HG03060 (cell line): Measurements from ENCODE around the gene RNU7-1.
"Not testable (repeated sequence)": the region's sequence is repeated elsewhere in the genome, so short reads cannot be mapped to it uniquely, and the experiment has no call there.

ENCODE experiments used
- ATAC-seq: cut with Tn5 transposase; IDR thresholded peaks from one replicate; pipeline ENCODE4 v1.9.1; 2021; ENCODE audit warnings: low read depth, moderate number of reproducible peaks; ENCODE audit not compliant: unreplicated experiment

RNU7-1 gene

DNA sequence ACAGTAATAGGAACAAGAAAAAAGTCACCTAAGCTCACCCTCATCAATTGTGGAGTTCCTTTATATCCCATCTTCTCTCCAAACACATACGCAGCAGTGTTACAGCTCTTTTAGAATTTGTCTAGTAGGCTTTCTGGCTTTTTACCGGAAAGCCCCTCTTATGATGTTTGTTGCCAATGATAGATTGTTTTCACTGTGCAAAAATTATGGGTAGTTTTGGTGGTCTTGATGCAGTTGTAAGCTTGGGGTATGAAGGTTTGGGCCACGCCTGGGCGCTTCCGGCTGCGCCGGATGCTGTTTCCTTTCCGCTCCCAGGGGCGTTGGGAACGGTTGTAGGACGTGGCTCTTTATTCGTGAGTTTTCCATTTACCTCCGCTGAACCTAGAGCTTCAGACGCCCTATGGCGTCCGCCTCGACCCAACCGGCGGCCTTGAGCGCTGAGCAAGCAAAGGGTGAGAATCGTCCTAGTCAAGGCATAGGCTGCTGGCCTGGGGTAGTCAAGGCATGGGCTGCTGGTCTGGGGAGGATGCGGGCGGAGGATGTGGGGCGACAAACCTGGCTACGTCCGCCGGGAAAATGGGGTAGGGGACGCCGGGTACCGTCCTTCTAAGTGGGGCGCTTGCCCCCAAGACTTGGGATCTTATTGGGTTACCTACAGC is at the start of gene RNU7-1, which contains the start of gene C12orf57:
Gene RNU7-1 (plus strand): TSS at position 95 of the 659 bp plus-strand sequence.
Gene C12orf57 (plus strand): TSS at position 301 of the 659 bp plus-strand sequence. CDS start 100 bp downstream, at position 401.
- no peak for ATAC-seq

DNA sequence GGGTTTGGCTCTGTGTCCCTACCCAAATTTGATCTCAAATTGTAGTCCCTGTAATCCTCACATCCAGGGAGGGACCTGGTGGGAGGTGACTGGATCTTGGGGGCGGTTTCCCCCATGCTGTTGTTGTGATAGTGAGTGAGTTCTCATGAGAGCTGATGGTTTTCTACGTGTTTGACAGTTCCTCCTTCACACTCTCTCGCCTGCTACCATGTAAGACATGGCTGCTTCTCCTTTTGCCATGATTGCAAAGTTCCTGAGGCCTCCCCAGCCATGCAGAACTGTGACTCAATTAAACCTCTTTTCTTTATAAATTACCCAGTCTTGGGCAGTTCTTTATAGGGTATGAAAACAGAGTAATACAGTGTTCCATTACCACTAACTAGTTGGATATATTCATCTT is 49.3 kb upstream of the RNU7-1 start:
- no peak for ATAC-seq

DNA sequence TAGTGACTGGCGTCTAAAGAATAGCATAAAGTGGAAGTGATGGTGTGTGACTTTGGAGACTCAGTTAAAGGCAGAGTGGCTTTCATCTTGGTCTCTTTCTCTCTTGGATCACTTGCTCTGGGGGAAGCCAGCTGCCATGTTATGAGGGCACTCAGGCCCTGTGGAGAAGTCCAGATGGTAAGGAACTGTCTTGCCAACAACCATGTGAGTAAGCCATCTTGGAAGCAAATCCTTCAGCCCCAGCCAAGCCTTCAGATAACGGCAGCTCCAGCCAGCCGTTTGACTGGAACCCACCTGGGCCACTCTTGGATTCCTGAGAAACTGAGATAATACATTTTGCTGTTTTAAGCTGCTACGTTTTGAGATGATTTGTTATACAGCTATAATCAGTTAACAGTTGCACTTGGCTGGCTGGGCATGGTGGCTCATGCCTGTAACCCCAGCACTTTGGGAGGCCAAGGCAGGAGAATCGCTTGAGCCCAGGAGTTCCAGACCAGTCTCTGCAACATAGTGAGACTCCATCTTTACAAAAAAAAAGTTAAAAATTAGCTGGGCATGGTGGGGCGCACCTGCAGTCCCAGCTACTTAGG is 46.7 kb upstream of the RNU7-1 start:
- ATAC-seq: no peak

DNA sequence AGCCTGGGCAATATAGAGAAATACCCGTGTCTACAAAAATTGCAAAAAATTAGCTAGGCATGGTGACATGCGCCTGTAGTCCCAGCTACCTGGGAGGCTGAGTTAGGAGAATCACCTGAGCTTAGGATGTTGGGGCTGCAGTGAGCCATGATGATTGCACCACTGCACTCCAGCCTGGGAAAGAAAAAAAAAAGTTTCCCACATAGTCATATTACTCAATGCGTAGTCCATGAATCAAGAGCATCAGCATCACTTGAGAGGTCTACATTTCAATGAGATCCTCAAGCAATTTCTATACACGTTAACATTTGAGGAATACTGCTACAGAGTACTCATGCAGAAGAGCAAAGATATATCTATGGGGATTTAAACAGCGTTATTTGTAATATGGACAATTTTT is 44.2 kb upstream of the RNU7-1 start:
- ATAC-seq: no peak

DNA sequence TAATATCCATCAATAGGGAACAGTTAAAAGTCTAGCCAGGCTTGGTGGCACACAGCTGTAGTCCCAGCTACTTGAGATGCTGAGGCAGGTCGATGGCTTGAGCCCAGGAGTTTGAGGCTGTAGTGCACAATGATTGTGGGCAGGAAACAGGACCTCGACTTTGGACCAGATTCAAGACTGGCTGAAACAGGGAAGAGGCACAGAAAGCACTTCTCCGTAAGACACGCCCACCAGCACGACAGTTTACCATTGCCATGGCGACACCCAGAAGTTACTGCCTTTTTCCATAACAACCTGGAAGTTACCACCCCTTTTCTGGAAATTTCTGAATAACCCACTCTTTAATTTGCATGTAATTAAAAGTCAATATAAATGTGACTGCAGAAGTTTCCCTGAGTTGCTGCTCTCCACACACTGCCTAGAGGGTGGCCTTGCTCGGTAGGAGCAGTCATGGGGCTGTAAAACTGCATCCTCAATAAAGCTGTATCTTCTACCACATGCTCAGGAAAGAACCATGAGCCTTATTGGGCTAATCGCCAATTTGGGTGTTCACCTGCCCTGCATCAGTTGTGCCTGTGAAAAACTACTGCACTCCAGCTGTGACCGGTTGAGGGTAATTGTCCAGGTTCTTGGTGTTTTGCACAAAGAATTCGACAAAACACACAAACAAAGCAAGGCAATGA is 43.6 kb upstream of the RNU7-1 start:
- no peak for ATAC-seq

DNA sequence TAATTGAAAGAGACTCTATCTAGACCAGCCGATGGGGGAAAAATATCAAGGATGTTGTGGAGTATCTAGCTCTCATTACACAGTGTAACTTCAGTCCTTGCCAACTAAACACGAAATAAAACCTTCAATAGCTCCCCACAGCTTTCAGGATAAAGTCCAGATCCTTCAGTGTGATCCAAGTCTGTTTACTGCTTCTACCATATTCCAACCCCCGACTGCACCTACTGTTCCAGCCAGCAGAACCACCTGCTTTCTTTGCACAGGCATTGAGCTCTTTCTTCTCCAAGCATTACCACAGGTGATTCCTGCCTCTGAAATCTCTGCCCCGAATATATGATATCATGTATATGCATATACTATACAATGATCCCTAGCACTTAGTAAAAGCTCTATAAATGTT is 41.2 kb upstream of the RNU7-1 start:
- ATAC-seq: no peak

DNA sequence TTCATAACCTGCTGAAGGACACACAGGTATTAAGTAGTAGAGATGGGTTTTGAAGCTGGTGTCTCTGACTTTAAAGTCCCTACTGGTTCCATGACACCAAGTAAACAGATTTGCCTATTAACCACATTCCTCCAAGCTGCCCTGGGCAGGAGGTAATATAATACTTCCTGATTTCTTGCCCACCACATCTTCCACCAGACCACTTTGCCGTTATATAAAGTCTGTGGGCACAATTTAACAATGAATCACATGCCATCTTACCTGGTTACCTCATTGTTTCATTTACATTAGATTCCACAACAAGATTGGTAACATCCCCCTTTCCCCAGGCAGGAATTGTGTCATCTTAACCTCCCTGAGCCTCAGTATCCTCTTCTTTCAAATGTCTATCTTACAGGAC is 39.9 kb upstream of the RNU7-1 start:
- ATAC-seq: no peak

DNA sequence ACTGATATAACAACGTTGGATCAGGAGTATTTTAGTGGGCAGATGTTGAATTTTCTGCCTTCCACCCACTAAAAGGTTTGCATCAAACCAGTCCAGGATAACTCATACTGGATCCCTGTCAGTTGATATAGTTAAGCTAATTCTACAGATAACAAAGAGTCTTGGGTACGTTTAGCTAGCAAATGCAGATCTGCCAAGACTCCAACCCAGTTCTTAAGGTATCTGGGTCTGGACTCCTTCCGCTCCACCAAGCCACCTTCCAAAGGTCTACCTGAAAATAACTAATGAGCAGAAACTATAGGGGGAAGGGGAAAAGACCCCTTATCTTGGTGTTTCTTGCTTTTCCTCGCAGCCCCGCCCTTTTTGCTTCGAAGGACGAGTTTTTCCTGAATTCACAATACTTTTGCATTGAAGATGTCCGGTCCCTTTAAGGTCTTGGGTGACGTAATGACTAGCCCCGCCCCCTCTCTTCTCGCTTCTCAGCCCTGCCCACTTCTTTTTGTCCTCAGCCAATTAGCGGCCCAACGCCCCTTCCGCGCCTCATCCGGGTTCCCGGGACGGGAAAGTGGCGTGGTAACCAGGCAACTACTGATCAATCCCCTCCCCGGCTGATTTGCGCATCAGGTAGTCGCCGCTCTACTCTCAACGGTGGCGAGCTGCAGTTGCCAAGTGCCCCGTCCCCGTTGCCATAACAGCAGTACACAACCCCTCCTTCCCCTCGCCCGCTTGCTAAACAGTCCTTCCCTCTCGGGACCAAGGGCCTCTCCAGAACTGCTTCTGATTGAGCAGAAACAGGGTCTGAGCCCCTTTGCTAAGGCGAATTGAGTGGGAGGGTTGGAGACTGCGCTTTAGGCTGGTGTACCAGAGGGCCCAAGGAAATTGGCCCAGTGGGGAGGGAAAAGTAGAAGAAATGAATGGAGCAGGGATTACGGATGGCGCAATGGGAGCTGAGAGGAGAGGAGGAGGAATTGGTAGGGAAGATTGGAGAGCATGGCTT is 39.0 kb upstream of the RNU7-1 start, which contains the start of gene LRRC23:
Gene LRRC23 (plus strand): TSS at position 543 of the 997 bp plus-strand sequence. CDS start 812 bp downstream, outside the sequence.
- ATAC-seq: peak; percentile 79

DNA sequence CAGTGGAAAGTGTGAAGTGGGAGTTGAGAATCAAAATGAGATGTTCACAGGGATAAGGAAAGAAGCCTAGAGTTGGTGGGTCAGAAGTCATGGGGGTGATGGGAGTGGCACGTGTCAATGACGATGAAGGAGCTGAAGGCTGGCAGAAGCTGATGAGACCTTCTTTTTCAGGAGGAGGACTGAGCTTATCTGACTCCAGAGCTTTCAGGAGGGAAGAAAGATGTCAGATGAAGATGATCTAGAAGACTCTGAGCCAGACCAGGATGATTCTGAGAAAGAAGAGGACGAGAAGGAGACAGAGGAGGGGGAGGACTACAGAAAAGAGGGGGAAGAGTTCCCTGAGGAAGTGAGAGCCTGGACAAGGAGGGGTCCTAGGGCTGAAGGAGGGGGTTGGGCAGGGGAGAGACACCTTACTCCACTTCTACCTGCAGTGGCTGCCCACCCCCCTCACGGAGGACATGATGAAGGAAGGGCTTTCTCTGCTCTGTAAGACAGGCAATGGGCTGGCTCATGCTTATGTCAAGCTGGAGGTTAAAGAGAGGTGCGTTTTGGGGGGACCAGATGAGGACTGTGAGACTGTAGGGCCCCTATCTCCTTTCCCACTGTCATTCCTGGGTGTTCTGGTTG is 38.1 kb upstream of the RNU7-1 start:
- no peak for ATAC-seq

DNA sequence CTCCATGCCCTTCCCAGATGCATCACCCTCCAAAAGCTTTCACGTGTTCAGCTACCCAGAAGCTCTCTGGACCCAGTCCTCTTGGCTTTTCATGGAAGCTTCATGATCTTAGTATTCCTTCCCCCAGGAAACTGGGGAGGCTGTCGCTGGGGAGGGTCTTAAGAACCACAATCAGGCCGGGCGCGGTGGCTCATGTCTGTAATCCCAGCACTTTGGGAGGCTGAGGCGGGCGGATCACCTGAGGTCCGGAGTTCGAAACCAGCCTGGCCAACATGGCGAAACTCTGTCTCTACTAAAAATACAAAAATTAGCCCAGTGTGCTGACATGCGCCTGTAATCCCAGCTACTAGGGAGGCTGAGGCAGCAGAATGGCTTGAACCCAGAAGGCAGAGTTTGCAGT is 35.5 kb upstream of the RNU7-1 start:
- not testable (repeated sequence) for ATAC-seq

DNA sequence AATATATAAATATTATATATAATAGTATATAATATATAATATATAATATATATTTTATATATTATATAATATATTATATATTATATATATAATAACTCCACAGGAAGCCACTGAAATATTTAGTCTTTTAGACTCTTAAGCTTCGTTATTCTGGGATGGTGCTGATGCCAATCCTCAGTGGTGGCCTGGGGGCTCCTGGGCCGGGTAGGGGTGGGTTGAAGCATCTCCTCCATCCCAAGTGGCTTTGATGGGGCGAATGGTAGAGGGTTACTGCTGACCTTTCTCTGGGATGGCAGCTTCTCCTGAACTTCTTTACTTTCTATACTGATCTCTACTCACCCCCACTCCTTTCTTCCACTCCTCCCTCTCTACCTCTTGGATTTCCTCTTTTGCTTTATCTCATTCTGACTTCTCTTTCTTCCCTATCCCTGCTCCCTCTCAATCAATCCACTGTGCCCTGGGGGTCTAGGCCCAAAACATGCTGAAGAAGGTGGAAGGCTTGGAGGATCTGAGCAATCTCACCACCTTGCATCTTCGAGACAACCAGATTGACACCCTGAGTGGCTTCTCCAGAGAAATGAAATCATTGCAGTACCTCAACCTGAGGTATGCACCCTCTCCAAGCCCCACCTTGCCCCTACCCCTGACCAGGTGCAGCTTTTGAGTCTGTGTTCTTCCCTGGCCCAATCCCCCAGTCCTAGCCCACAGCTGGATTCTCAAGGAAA is 34.0 kb upstream of the RNU7-1 start:
- ATAC-seq: no peak

DNA sequence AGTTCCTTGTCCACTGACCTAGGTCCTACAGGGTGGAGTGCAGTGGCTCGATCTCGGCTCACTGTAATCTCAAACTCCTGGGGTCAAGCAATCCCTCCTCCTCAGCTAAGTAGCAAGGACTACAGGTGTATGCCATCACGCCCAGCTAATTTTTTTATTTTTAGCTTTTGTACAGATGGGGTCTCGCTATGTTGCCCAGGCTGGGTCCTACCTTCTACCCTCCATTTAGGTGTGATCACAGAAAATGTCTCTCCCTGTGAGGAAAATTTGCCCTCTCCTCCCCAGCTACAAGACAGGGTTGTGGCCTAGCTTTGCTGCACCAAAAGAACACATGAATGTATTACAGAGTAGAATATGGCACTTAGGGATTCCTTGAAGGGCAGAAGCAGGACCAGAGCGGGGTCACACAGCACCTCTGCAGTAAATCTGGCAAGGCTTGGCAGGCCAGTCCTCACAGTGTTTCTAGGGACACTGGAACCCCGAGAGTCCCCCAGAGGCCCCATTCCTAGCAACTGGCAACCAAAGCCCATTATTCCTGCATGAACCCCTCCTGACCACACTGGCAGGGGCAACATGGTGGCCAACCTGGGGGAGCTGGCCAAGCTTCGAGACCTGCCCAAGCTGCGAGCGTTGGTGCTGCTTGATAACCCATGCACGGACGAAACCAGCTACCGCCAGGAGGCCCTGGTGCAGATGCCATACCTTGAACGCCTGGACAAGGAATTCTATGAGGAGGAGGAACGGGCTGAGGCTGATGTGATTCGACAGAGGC is 31.3 kb upstream of the RNU7-1 start:
- ATAC-seq: no peak

DNA sequence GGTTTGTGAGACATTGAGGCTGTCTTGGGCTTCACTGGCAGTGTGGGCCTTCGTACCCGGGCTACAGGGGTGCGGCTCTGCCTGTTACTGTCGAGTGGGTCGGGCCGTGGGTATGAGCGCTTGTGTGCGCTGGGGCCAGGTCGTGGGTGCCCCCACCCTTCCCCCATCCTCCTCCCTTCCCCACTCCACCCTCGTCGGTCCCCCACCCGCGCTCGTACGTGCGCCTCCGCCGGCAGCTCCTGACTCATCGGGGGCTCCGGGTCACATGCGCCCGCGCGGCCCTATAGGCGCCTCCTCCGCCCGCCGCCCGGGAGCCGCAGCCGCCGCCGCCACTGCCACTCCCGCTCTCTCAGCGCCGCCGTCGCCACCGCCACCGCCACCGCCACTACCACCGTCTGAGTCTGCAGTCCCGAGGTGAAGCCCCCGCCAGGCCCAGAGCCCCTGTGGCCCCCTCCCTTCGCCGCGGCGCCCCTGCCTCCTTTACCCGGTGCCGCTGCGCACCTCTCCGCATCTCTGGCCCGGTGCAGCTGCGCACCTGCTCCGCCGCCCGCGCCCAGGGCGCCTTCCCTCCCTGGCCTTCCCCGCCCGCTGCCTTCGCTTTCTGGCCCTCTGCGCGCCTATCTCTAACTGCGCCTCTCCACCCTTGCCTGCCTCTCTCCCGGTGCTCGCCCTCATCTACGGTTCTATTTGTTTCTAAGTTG is 29.2 kb upstream of the RNU7-1 start, which contains the start of gene ENO2:
Gene ENO2 (plus strand): TSS at position 335 of the 701 bp plus-strand sequence. CDS start 1,253 bp downstream, outside the sequence.
- ATAC-seq: no peak

DNA sequence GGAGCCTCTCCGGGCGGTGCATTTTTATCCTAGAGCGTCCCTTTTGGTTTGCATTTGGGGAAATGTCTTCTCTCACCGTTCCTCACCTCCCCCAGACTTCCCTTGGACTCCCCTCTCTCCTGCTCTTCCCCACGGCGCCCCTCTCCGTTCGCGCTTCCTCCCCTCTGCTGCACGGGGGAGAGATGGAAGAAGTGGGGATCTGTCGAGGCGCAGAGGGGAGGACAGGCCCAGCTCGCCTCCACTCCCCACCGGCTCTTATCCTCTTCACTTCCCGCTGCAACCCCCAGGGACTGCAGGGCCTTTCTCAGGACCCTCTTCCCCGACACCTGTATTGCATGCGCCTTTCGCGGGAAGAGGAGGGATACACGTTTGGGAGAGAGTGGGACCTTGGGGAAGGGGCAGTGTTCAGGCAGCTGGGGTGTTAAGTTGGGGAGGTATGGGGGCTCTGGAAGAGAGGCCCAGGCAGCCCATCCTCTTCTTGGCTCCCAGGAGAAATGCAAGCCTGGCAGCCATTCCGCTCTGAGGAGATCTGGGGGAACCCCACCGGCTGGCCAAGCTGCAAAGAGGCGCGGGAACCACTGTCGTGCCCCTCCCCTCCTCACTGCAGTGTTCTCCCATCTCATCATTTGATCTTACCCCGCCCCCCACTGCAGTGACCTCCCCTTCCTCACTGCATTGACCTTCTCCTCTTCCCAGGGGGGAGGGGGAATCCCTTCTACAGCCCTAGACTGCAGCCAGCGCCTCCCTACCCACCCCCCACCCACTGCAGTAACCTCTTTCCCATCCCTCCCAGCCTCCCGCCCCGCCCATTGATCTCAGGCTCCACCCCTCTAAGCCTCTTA is 28.4 kb upstream of the RNU7-1 start:
- no peak for ATAC-seq

DNA sequence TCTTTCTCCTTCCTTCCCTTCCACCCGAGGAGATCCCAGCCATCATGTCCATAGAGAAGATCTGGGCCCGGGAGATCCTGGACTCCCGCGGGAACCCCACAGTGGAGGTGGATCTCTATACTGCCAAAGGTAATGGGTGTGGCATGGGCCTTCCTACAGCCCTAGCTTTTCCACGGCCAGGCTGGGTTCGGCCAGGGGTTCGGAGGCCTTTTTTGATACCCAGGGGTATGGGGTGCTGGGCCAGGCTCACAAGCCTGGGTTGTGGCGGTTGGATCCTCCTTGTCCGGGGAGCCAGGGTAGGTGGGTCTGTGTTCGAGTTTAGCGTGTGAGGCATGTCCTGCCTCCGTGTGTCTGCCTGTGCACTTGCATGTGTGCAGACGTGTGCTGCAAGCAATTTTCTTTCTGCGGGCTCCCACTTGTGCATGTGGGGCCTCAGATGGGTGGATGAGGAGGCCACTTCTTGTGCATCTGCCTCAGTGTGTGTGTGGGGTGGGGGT is 27.8 kb upstream of the RNU7-1 start:
- ATAC-seq: no peak

DNA sequence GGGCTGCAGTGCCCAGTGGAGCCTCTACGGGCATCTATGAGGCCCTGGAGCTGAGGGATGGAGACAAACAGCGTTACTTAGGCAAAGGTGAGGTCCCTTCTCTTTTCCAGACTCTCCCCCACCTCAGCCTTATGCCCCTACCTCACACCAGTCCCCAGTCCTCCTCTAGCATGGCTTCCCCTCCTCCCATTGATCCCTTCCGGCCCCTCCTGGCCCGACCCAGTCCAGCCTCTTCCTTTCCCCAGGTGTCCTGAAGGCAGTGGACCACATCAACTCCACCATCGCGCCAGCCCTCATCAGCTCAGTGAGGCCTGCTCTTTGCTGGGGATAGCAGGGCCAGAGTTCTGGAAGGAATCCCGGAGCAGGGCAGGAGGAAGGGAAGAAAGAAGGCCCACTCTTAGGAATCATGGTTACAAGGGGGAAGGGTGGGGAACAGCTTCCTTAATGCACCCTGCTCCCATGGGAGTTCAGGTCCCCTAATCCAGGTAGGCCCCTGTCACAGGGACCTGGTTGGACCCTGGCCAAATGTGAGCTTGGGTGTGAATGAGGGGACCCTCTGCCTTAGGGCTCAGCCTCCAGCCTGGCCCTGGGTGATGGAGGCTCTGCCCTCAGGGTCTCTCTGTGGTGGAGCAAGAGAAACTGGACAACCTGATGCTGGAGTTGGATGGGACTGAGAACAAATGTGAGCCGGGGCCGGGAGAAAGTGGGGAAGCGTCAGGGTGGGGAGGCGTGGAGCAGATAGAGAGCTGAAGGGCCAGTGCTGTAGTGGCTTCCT is 27.0 kb upstream of the RNU7-1 start:
- no peak for ATAC-seq
